Measurements from ENCODE around the gene IDI2.
A peak's percentile ranks its signal among the peaks of the same experiment; 100 is the strongest.

The IDI2 gene

DNA sequence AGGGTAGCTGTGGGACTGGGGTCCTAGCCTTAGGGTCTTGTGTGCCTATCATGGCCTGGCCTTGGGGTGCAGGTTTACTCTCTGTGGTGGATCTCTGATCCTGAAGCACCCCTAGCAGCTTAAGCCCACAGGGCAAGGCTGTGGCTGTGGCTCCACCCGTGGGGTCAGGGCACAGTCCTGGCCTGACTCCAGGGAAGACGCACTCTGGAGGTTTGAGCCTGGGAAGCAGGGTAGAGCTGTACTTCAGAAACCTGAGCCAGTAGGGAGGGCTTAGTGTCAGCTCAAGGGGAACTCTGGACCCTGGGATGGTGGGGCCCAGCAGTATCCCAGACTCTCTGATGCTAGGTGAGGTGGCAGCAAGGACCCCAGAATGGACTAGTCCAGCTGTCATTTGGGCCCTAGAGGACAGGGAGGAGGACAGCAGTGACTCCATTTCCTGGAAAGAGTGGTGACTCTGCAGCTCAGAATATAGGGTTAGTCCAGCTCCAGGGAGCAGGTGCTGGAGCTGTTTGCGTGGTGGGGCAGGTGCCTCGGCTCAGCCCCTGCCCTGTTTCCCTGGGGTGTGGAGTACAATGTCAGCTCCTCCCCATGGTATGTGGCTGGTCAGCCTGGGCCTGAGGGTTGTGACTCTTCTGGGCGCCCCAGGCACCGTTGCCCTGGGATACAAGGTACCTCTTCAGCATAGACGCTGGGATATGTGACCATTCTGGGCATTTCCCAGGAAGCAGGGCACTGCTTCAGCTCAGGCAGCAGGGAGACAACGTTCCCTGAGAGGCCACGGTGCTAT lies 21.6 kb downstream of the IDI2 start:
- no peak for DNase-seq

DNA sequence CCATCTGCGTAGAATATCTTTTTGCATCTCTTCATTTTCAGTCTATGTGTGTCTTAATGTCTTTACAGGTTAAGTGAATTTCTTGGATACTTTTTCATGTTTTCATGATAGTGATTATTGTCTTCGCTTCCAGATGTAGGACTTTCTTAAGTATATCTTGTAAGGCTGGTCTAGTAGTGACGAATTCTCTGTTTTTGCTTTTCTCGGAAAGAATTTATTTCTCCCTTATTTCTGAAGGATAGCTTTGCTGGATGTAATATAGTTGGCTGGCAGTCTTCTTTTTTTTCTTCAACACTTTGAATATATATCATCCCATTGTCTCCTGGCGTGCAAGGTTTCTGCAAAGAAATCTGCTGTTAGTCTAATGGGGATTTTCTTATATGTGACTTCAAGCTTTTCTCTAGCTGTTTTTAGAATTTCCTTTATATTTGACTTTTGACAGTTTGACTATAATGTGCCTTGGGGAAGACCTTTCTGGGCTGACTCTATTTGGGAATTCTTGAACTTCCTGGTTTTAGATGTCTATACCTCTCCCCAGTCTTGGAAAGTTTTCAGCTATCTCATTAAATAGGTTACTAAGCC lies 23.1 kb downstream of the IDI2 start:
- DNase-seq: no peak

DNA sequence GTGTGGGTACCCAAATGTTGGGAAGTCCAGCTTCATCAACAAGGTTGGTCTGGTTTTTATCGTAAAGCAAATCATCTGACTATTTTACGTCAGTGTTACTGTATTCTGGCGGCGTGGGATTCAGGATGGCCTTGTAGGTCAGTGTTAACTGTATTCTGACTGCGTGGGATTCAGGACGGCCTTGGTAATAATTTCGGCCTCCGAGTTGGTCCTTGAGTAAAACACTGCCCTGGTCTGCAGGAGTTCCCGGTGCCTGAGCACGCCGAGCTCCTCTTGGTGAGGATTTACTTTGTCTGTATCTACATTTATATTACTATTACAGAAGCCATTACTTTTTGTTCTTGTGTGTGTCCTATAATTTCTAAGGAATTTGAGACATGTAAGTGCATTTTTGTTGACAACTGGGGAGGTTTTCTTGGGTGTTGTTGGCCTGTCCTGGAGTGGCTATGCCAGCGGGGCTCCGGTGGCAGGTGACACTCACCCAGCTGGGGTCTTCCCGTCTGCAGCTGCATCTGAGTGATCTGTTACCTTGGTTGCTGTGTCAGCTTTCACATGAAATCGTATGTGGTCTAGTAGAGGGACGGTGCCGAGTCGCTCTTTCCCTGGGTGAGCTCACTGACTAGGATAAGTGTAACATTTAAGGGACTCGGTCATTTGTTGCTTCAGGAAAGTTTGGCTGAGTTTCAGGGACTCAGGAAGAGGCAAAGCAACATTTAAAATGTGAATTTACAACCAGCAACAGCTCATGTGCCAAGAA lies 28.2 kb downstream of the IDI2 start:
- no peak for DNase-seq

DNA sequence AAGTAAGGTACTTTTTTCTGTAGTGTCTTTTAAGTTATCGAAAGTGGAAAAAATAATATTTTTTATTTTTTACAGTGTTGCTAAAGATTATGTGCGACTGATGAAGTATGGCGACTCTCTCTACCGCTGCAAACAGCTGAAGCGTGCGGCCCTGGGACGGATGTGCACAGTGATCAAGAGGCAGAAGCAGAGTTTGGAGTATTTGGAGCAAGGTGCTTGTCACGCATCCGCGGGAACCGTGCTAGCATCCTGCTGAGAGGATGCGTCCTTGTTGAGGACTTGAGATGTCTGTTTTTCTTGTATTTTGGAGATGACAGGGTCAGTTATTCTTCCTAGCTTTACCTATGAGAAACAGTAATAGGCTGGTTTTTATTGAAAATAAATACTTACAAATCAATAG lies 29.6 kb downstream of the IDI2 start:
- DNase-seq: no peak

DNA sequence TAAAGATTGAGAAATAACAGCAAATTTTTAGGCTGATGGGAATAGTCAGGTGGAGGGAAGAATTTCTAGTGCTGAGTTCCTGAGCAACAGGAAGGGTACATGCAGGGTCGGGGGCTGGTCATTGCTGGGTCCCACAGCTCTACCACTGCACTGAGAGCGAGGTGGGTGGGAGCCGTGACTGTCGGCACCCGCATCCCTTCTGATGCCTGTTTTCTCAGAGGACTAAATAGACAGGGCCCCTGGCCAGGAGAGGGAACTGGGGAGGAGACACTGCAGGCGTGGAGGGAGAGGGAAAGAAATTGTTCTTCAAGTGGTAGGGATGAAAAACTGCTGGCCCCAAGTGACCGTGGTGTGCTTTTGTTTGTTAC lies 30.1 kb downstream of the IDI2 start:
- DNase-seq: no peak

DNA sequence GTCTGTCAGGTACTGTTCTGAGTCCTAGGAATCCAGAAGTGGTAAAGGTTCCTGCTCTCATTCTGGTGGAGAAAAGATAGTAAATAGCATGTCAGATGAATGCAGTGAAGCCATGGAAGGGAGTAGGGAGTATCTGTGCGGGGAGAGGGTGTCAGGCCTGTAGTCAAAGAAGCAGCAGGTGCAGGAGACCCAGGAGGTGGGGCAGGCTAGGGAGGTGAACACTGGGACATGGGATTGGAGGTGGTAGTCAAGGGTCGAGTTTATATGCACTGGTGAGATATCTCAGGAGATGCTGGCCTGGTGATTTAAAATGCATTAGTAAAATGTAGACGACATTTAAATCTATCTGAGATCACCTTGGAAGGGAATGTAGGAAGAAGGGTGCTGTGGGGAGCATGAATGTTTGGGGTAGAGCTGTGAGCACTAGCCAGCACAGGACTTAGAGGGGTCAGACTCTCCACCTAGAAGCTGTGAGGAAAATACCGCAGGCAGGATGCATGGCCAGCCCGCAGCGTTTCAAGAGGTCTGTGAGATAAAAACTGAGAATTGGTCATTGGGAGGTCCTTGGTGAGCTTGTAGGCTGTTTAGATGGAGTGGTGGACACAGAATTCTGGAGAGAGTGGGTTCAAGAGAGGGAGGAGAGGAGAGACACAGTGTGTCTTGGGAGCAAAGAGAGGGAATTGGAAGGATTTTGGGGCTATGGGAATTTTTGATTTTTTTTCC lies 30.7 kb downstream of the IDI2 start:
- no peak for DNase-seq

DNA sequence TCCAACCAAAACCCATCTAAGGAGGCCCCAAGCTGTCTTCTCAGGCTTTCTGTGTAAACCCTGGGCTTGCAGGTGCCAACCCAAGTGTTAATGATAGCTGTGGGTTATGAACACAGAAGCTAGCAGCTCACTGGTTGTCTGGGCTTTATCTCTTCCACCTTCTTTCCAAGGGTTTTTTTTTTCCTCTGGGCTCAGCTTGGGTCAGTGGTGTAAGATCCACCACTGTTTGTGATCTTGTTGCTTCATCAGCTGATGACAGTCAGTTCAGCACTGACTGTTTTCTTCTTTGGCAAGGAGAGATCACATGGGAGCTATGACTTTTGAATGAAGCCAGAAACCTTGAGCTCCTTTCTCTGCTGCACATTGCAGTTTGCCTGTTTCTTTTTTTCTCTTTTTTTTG lies 32.8 kb downstream of the IDI2 start:
- no peak for DNase-seq

DNA sequence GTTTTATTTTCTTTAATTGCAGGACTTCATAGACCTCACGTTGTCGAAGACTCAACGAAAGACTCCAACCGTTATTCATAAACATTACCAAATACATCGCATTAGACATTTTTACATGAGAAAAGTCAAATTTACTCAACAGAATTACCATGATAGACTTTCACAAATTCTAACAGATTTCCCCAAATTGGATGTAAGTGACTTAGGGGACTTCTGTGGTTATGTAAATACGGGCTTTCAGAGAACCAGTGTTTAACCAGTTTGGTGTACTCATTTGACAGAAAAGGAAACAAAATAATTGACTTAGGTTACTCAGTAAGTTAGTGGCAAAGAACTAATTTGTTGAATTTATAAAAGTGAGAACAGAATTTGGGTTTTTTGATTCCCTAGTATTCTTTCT lies 33.2 kb downstream of the IDI2 start:
- DNase-seq: no peak

DNA sequence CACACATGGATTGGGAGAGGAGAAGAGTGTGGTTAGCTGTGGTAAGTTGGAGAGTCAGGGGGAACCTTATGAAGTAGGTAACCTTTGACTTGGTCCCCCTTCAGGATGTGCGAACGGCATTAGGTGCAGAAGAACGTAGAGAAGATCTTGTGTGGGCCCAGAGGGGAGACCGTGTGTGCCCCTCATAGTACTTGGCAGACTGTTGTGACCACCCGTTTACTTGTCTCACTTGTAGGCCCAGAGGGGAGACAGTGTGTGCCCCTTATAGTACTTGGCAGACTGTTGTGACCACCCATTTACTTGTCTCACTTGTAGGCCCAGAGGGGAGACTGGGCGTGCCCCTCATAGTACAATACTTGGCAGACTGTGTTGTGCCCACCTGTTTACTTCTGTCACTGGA lies 34.9 kb downstream of the IDI2 start:
- DNase-seq: no peak

DNA sequence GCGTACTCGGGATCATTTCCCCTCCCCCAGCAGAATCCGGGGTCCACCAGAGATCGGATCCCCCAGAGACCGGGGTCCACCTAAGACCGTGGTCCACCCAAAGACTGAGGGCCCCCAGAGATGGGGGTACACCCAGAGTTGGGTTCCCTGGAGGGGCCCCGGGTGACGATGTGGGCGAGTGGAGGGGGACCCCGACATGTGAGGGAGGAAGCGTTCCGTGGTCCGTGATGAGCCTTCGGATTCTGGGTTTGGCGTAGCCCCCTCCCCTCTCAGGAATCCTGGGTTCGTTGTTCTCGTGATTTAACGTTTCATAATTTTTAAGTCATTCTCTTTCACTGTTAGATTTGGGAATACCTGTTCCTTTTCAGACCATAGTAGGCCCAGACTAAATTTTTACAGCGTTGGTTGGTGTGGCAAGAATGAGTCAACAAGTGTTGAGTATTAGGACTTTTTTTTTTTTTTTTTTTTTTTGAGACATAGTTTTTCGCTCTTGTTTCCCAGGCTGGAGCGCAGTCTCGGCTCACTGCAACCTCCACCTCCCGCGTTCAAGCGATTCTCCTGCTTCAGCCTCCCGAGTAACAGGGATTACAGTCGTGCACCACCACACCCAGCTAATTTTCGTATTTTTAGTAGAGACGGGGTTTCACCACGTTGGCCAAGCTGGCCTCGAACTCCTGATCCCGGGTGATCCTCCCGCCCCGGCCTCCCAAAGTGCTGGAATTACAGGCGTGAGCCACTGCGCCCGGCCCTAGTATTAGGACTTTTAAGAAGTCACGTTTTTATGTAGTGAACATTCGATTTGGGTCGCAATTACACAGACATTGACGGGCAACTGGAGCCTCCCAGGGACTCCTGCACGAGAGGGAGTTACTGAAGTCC lies 36.8 kb downstream of the IDI2 start:
- DNase-seq: no peak

DNA sequence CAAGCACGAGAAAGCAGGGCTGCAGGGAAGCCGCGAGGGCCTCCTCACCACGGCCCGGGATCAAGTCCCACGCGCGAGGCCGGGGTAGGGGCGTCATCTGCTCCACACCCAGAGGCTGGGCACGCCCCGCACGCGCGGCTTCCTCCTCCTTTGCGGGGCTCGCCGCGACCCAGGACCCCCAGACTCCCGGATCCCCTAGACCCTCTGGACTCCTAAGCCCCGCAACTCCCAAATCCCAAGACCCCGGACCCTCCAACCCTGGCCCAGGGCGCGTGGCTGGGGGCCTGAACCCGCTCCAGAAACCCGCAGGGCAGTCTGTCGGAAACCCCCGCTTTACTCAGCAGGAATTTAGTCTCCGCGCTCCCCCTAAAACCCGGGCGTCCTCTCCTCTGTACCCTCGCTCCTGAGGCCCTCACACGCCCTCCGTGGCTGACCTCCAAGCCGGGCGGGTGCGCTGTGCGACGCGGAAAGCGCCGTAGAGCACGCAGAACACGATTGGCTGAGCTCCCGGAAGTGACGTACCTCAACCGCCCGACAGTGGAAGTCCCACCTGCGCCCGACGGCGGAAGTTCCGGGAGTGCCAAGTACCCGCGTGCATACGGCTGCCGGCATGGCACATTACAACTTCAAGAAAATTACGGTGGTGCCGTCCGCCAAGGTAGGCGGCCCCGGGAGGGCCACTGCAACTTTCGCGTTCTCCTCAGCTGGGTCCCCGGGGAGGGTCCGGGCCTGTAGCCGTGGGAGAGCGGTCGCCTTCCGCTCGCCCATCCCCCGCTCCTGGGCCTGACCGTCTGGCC lies 37.6 kb downstream of the IDI2 start, which contains the start of gene GTPBP4:
GTPBP4 (plus strand) TSS at position 565 of the 797 bp plus-strand sequence; CDS start at position 611, 46 bp downstream.
- peak; percentile 86 for DNase-seq

DNA sequence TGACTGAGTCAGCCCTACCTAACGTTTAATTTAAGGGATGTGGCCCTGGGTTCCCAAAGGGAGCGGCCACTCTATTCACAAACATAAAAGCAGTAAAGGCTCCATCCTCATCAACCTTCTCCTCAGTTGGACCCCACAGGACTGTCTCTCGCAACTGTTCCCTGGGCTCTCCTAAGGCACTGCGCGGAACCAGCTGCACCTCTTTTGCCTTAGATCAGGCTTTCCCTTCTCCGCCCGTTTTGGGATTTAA lies 38.1 kb downstream of the IDI2 start:
- DNase-seq: no peak

DNA sequence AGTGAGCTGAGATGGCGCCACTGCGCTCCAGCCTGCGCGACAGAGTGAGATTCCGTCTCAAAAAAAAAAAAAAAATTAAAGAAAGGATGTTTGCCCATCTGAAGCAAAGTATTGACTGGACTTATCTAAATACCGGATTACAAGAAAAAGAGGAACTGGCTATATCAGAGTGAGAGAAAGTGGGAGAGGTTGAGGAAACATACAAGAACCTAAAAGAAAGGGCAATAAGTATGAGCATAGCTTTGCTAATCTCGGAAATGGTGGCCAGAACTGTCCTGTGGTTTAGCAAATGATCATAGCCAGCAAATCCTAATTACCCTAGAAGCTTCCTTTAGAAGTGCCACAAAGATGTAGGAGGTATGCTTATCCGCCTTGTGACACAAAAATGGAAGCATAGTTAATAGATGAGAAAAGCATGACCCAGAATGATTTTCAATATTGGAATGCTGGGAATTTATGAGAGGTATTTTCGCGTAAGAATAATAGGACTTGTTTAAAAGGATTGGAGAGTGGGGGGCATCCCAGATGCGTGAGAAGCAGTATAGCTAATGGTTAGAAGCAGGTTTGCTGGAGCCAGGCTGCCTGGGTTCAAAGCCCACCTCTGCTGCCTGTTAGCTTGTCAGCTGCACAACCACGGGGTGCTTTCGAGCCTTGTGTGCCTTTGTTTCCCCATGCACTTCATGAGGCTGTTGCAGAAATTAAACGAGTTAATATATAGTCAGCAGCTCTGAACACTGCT lies 38.6 kb downstream of the IDI2 start:
- no peak for DNase-seq

DNA sequence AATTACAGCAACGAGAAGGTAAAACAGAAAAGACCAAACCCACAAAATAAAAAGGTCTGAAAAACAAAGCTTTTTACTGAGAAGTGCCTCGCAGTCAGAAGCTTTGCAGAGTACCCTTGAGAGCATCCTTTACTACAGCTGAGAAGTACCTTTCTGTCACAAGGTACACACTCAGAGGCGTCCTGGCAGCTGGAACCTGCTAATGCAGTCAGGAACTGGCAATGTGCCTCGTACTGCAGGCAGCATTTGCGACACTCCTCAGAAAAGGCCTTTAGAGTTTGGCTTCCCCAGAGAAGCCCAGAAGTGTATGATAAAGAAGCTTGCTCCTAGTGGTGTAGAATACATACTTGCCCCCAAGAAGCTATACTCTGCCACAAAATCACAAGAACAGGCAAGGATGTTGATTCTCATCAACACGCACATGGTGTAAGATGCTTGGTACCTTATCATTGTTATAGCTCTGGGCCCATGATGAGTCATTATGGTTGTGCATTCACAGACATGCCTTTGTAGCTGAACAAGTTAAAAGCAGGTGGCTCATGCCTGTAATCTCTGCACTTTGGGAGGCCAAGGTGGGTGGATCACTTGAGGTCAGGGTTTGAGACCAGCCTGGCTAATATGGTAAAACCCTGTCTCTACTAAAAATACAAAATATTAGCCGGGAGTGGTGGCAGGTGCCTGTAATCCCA lies 39.4 kb downstream of the IDI2 start:
- peak; percentile 1 for DNase-seq

DNA sequence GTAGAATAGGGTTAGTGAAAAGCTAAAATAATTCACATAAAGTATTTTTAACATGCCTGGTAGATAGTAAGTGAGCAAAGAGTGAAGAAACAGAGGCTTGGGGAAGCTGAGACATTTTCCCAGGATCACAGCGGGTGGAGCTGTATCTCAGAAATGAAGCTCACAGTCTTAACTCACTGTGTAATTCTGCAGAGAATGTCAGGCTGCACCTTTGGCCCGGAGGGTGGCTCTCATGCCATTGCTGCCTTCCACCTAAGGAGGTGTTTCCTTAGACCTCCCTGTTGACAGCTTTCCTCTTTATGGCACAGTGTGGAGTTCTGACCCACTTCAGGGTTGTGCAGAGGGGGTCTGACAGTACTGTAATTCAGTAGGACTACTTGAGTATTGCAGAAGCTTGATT lies 40.3 kb downstream of the IDI2 start:
- no peak for DNase-seq

DNA sequence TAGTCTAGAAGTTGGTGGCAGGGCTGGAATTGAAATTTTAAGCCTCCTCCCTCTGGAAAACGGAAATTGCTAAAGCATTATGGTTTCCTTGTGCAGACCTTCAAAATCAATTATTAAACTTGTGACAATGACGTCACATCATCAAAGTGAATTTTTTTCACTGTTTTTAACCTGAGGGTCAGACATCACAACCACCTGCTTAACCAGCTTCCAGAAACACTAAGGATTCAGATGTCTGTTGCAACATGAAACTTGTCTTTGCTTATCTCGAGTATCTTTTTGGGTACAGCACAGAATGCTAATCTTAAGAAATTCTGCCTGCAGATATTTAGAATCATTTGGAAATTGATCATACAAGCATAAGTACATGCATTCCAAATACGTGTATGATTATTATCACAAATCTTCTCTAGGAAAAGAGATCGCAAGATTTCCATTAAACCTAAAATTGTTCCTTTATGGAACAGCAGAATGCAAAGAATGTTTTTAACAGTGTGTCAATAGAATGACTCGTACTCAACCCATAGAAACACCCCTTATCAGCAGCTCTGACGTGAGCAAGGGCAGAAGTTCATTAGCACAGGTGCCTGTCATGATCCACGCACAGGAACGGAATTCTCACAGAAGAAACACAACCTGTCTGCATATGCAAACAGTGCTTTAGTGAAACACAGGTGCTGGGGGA lies 41.5 kb downstream of the IDI2 start:
- no peak for DNase-seq

DNA sequence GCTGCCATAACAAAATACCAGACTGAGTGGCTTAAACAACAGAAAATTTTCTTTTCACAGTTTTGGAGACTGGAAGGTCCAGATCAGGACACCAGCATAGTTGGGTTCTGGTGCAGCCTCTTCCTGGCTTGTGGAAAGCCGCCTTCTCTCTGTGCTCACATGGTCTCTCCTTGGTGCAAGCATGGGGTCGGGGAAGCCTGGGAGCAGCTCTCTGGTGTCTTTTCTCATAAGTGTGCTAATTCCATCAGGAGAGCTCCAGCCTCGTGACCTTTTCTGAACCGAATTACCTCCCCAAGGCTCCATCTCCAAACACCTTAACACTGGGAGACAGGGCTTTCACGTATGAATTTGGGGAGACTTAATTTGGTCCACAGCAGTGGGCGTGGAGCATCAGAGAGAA lies 42.3 kb downstream of the IDI2 start:
- no peak for DNase-seq

DNA sequence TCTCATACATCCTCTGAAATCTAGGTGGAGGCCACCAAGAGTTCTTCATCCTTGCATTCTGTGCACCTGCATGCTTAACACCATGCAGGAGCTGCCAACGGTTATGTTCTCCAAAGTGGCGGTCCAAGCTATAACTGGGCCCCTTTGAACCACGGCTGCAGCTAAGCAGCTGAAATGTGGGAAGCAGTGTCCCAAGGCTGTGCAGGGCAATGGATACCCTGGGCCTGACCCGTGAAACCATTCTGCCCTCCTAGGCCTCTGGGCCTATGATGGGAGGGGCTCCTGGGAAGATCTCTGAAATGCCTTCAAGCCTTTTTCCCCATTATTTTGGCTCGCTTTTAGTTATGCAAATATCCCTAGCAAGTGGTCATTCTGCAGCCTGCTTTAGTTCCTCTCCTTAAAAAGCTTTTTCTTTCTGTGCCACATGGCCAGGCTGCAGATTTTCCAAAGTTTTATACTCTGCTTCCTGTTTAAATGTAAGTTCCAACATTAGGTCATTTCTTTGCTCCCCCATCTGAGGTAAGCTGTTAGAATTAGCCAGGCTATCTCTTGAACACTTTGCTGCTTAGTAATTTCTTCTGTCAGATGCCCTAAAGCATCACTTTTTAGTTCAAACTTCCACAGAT lies 45.1 kb downstream of the IDI2 start:
- no peak for DNase-seq

DNA sequence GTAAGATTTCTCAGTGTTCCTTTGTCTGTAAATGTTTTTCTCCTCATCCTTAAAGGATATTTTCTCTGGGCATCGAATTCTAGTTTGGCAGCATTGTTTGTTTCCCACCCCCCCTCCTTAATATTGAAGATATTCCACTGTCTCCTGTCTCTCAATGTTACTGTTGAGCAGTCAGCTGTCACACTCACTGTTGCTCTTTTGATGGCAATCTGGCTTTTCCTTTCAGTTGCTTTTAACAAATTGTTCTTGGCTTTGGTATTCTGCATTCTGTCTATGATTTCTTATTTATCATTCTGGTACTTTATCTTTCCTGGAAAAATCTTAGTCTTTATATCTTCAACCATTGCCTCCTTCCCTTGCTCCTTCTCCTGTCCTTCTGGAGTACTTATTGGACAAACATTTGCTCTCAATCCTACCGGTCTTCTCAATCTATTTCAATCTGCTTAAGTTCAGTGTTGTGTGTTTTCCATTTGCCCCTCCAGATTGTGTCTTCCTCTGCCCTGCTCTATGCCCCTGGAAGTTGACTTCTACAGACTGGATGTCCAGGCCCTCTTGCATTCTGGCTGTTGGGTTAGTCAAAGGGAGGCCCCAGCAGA lies 46.7 kb downstream of the IDI2 start:
- no peak for DNase-seq

Measured in NCI-H1105 treated with DMSO at 0.1 percent for 48 hours (cell line).